ENCODE data around the gene GPR171. TPM values are rescaled to one million over a fixed set of nuclear protein-coding genes. Genes with fewer than 3 reads are reported as not detected.

Gene GPR171
- total RNA-seq, 1 experiment from 2014 or later: not detected

GRCh38 chr3:151204530-151205402 lies 1.8 kb upstream of the GPR171 start:
- ATAC-seq (no peak), DNase-seq (ENCODE audit: low read depth, low spot score) (no peak)
- H3K27me3 ChIP-seq (ENCODE audit: control insufficient read depth, insufficient read depth, low read length): no peaks in the 10 kb centered on the region
- no peaks in the 10 kb centered on the region for H3K9me3 ChIP-seq (ENCODE audit: control insufficient read depth, insufficient read depth, low read depth, low read length)
- no TSS peak for BruUV-seq (replicated peaks)
- TF ChIP-seq TCF7L2 (IDR thresholded peaks at IDR 0.05; ENCODE audit: low read depth, low read length): no peak
- TF ChIP-seq REST (IDR thresholded peaks at IDR 0.05; ENCODE audit: insufficient read depth in 1 of 2, low read depth in 2 of 2, low read length in 1 of 2): no peak
- no peak for TF ChIP-seq POLR2AphosphoS5 (IDR thresholded peaks at IDR 0.05; ENCODE audit: low read depth, low read length)
- no peak for TF ChIP-seq SIN3A (IDR thresholded peaks at IDR 0.05; ENCODE audit: borderline replicate concordance, insufficient read depth, low read depth, low read length)
- TF ChIP-seq CTCF (IDR thresholded peaks at IDR 0.05): no peak
- POLR2A ChIA-PET: no interaction called here
- H3K36me3 ChIP-seq (ENCODE audit: control insufficient read depth, insufficient read depth, low read length): no peaks in the 10 kb centered on the region
- no peak overlapping the region for H3K4me3 ChIP-seq (ENCODE audit: low read depth in 2 of 2, low read length in 2 of 2)
- H3K4me1 ChIP-seq (ENCODE audit: control insufficient read depth, insufficient read depth, low read length): no peaks in the 10 kb centered on the region
- CTCF ChIA-PET: no interaction called here
- intact Hi-C loops (cut with micrococcal nuclease; ENCODE audit: unreplicated experiment) (no loop called here), in situ Hi-C loops (cut with HindIII; ENCODE audit: low pct_unique_long_range_greater_than_20kb, low sequenced_read_pairs) (no loop called here)
- no peak overlapping the region for H3K27ac ChIP-seq (ENCODE audit: low read length)

GRCh38 chr3:151201051-151201730 lies 1.8 kb downstream of the GPR171 start:
- ATAC-seq (no peak), DNase-seq (ENCODE audit: low read depth, low spot score) (no peak)
- Histone ChIP-seq H3K27ac (ENCODE audit: low read length) (no peak overlapping the region), H3K9me3 (ENCODE audit: control insufficient read depth, insufficient read depth, low read depth, low read length) (no peaks in the 10 kb centered on the region), H3K27me3 (ENCODE audit: control insufficient read depth, insufficient read depth, low read length) (no peaks in the 10 kb centered on the region), H3K4me3 (ENCODE audit: low read depth in 2 of 2, low read length in 2 of 2) (no peak overlapping the region), H3K36me3 (ENCODE audit: control insufficient read depth, insufficient read depth, low read length) (no peaks in the 10 kb centered on the region), H3K4me1 (ENCODE audit: control insufficient read depth, insufficient read depth, low read length) (no peaks in the 10 kb centered on the region)
- POLR2A ChIA-PET: no interaction called here
- no TSS peak for BruUV-seq (replicated peaks)
- in situ Hi-C loops (cut with HindIII; ENCODE audit: low pct_unique_long_range_greater_than_20kb, low sequenced_read_pairs): no loop called here
- CTCF ChIA-PET: no interaction called here
- TF ChIP-seq CTCF (IDR thresholded peaks at IDR 0.05) (no peak), SIN3A (IDR thresholded peaks at IDR 0.05; ENCODE audit: borderline replicate concordance, insufficient read depth, low read depth, low read length) (no peak), TCF7L2 (IDR thresholded peaks at IDR 0.05; ENCODE audit: low read depth, low read length) (no peak), REST (IDR thresholded peaks at IDR 0.05; ENCODE audit: insufficient read depth in 1 of 2, low read depth in 2 of 2, low read length in 1 of 2) (no peak), POLR2AphosphoS5 (IDR thresholded peaks at IDR 0.05; ENCODE audit: low read depth, low read length) (no peak)
- intact Hi-C loops (cut with micrococcal nuclease; ENCODE audit: unreplicated experiment): no loop called here
